Measurements from ENCODE around the gene GLB1L.
"Not testable (repeated sequence)": the region's sequence is repeated elsewhere in the genome, so short reads cannot be mapped to it uniquely, and the experiment has no call there.

The GLB1L gene

DNA sequence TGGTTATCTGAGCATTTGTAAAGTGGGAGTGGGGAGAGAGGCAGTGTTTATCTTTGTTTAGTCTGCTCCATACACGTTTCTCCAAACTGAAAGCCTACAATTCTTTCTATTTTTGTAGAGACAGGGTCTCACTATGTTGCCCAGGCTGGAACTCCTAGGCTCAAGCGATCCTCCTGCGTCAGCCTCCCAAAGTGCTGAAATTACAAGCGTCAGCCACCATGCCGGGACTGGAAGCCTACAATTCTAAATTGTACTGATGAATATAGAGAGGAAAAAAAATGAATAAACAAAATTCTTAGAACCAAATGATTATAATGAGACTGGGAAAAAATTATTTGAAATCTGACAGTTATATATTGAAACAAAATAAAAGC, 40.1 kb downstream of the GLB1L start:
- DNase-seq, result no peak

DNA sequence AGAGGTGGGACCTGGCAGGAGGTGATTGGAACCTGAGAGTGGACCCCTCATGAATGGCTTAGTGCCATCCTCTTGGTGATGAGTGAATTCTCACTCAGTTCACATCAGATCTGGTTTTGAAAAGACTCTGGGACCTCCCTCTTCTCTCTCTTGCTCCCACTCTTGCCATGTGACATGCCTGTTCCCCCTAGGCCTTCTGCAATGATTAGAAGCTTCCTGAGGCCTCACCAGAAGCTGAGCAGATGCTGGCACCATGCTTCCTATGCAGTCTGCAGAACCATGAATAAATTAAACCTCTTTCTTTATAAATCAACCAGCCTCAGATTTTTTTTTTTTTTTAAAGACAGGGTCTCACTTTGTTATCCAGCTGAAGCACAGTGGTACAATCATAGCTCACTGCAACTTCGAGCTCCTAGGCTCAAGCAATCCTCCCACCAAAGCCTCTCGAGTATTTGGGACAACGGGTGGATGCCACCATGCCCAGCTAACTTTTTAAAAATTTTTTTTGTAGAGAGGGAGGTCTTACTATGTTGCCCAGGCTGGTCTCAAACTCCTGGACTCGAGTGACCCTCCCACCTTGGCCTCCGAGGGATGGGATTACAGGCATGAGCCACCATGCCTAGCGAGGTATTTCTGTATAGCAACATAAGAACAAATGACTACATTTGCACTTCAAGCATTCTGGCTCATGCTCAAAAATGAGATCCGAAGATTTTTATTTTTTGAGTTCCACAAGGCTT, 40.6 kb downstream of the GLB1L start:
- DNase-seq, result no peak

DNA sequence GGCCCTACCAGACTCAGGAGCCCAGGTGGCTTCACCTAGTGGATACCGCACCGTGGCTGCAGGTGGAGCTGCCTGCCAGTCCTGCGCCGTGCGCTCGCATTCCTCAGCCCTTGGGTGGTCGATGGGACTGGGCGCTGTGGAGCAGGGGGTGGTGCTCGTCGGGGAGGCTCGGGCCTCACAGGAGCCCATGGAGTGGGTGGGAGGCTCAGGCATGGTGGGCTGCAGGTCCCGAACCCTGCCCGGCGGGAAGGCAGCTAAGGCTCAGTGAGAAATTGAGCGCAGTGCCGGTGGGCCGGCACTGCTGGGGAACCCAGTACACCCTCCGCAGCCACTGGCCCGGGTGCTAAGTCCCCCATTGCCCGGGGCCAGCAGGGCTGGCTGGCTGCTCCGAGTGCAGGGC, 43.9 kb downstream of the GLB1L start:
- DNase-seq, result not testable (repeated sequence)

DNA sequence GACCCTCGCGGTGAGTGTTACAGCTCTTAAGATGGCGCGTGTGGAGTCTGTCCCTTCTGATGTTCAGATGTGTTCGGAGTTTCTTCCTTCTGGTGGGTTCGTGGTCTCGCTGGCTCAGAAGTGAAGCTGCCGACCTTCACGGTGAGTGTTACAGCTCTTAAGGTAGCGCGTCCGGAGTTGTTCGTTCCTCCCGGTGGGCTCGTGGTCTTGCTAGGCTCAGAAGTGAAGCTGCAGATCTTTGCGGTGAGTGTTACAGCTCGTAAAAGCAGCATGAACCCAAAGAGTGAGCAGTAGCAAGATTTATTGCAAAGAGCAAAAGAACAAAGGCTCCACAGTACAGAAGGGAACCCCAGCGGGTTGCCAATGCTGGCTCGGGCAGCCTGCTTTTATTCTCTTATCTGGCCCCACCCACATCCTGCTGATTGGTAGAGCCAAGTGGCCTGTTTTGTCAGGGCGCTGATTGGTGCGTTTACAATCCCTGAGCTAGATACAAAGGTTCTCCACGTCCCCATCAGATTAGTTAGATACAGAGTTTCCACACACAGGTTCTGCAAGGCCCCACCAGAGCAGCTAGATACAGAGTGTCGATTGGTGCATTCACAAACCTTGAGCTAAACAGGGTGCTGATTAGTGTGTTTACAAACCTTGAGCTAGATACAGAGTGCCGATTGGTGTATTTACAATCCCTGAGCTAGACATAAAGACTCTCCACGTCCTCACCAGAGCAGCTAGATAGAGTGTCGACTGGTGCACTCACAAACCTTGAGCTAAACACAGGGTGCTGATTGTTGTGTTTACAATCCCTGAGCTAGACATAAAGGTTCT, 44.5 kb downstream of the GLB1L start:
- not testable (repeated sequence) for DNase-seq

DNA sequence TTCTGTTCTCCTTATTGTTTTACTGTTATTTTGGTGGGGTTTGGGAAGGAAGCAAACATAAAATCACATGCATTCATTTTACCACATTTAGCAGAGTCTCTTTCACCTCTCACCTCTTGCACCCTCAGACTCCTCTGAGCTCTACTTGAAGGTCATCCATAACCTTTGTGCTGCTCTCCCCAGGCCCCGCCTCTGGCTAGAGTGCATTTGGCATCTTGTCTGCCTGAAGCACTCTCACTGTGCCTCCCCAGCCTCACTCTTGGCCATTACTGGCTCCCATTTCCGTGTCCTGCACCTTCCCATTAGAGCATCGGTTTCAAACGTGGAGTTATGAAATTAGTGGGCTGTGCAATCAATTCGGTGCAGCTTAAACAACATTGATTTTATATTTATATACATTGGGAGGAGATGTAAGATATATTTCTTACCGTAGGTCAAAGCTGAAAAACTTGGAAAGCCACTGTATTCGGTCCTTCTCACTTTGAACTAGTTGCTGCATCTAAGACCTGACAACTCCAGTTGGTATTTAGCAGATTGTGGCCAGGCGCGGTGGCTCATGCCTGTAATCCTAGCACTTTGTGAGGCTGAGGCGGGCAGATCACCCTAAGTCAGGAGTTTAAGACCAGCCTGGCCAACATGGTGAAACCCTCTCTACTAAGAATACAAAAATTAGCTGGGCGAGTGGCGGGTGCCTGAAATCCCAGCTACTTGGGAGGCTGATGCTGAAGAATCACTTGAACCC, 45.6 kb downstream of the GLB1L start:
- no peak for DNase-seq

DNA sequence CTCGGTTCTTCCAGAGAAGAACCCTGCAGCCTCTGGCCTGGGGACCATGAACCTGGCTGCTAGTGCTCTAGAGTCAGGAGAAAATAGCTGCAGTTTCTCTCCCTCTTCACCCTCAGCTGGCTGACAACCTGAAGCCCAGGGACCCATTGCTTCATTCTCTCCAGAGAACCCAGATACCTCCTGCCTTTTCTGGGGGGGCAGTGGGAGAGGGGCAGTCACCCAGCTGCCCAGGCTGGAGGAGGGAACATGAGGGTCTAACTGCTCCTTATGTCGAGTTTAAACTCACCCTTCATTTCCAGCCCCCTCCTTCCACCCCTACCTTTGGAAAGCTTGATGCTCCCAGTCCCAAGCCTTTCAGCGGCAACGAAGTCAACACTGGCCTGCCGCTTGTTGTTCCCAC, 46.3 kb downstream of the GLB1L start:
- DNase-seq, result no peak

DNA sequence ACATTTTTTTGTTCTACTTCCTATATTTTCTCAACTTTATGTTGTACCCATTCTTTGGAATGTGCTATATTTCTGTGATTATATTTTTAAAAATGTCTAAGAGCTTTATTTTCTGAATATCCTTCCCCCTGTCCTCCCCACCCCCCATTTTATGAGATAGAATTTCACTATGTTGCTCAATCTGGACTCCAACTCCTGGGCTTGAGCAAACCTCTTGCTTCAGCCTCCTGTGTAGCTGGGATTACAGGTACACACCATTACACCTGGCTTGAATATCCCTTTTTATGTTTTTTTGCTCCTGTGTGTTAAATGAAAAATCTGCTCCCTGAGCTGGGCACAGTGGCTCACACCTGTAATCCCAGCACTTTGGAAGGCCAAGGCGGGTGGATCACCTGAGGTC, 47.9 kb downstream of the GLB1L start:
- DNase-seq, result no peak

DNA sequence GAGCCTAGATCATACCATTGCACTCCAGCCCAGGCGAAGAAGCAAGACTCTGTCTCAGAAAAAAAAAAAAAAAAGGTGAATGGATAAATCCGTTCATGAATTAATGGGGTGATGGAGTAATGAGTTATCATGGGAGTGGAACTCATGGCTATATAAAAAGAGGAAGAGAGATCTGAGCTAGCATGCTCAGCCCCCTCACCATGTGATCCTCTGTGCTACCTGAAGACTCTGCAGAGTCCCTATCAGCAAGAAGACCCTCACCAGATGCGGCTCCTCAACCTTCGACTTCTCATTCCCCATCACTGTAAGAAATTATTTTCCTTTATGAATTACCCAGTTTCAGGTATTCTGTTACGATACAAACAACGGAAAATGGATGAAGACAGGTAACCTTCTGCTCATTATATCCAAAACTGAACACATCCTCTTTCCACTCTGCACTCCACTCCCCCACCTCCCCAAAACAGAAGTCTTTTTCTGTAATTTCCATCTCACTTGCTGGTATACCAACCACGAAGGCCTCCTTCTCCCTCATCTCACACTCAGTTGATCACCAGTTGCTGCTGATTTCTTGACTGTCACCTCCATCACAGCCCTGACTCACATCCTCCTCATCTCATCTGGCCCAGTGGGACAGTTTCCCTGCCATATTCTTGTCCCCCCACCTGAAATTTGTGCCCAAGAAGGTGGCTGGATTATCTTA, 58.3 kb downstream of the GLB1L start:
- no peak for DNase-seq

All from CD4-positive, alpha-beta T cell treated with Interleukin-17A for 4 hours (primary cell).